Activated CD4-positive, alpha-beta T cell treated with anti-CD3 and anti-CD28 coated beads, Interleukin-2, amount 50 U/mL, for 1 hour (primary cell): ENCODE results near the gene AFF2.
"Not testable (repeated sequence)": the region's sequence is repeated elsewhere in the genome, so short reads cannot be mapped to it uniquely, and the experiment has no call there.

Source experiments
- DNase-seq: peaks from one replicate; pipeline ENCODE4 v3.0.0-alpha.2; 2020

AFF2 gene

DNA sequence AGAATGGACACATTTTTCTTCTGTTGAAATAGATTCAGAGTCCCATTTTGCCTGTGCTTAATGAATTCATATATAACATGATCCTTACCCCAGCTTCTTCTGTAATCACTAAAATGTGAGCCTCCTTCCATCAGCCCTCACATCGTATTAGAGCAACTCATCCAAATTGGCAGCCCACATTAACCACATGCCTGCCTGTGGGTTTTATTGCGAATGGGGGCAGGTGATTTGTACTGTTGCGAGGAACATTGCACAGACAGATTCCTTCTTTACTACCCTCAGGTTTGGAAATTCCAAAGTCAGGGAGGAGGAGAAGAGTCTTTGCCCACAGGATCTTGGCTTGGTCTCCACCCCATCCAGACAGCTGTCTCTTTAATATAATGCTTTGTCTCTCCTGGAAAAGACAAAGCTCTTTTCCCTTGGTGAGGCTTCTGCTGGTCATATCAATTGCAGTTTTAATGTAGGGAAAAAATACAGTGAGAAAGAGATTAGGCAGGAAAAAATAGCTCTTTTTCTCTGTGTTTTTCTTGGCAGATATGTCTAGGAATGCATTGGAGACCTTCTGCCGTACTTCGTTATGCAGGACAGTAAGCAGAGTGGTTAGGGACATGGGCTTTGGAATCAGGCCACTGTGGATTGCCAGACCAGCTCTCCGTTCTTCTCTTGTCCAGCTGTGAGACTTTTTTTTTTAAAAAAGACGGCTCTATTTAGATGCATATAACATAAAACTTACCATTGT, 371.2 kb downstream of the AFF2 start:
- no peak for DNase-seq

GRCh38 chrX:148872161-148872535, 371.7 kb downstream of the AFF2 start:
- DNase-seq: no peak

- DNase-seq: no peak
These were observed 372.5 kb downstream of the AFF2 start for GRCh38 chrX:148872881-148873280.

- no peak for DNase-seq
These were observed 374.3 kb downstream of the AFF2 start for GRCh38 chrX:148874636-148875246.

GRCh38 chrX:148878371-148878770, 378.0 kb downstream of the AFF2 start:
- no peak for DNase-seq

GRCh38 chrX:148885203-148885602, 384.8 kb downstream of the AFF2 start:
- DNase-seq: no peak

DNA sequence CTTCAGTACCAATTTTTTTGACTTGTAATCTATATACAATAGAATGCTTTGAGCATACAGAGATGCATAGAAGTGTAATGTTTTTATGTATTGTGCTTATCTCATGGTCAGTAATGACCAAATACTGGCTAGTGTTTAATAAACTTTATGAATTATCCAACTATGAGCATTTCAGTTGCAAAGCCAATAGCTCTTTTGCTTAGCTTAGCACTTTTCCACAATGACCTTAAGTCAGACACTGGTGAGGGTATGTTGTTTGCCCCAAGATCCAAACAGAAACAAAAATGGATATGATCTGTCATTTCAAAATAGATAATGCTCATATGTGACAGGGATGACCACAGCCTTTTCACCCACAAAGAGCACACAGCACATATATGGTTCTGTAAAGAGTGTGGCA, 393.0 kb downstream of the AFF2 start:
- DNase-seq: no peak

GRCh38 chrX:148902581-148902980, 402.2 kb downstream of the AFF2 start:
- no peak for DNase-seq

DNA sequence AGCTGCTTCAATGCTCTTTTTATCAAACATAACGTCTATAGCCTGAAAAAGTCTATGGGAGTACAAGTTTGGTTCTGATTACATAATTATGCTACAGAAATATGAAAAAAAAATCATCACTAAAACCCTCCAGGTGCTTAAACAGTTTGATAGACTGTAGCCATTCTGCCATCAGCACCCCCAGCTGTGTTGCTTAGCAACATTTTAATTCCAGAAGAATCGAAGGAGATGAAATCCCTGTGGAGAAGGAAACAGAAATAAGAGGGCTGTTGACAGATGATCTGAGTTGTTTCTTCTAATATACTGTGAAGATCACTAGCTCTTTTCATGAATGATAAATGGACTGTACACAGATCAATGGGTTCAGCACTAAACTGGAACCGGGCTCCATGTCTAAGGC, 402.8 kb downstream of the AFF2 start:
- DNase-seq: no peak

DNA sequence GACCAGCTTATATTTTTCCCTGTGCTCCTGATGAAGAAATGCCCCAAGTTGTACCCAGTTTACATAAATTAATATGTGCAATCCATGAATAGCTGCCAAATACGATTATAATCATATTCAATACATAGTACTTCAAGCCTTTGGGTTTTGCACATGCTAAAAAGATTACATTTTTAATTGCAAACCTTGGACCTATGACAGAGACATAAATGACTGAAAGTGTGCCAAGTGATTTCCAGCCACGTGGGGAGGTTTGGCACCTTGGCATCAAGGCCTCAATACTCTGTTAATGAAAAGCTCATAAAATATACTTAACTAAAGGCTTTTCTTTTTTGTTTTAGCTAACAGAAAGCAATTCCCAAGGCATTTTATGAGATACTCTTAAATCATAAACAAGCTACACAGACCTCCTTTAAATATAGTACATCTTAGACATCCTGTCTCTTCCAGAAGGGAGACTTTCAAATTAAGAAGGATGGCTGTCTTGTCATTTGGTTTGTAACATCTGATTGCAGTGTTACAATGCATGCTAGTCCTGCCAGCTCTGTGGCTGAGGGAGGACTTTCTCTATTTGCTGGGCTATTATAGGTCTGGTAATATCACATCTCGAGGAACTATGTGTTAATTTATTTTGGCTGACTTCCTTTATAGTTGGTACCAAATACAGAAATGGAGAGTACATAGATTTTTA, 404.1 kb downstream of the AFF2 start:
- DNase-seq: no peak

- DNase-seq: no peak
These were observed 405.0 kb downstream of the AFF2 start for GRCh38 chrX:148905400-148905799.

- DNase-seq: not testable (repeated sequence)
These were observed 406.2 kb downstream of the AFF2 start for GRCh38 chrX:148906628-148907027.

DNA sequence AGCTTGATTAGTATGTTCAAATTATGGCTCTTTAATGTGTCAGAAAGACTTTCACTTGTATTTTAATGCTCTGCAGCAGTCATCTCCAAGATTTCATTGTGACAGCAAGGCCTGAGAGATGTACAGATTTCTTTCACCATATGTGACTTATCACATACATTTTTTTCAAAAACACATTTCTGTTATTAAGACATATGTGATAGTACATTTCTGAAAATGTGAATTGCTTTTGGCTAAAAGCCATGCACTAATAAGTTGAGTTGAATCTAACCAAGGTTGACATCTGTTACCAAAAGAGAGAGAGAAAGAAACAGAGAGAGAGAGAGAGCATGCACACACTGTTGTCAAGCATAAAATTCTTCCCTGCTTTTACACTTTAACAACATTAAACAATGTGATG, 409.3 kb downstream of the AFF2 start:
- no peak for DNase-seq

- DNase-seq: no peak
These were observed 413.6 kb downstream of the AFF2 start for GRCh38 chrX:148913971-148914370.

DNA sequence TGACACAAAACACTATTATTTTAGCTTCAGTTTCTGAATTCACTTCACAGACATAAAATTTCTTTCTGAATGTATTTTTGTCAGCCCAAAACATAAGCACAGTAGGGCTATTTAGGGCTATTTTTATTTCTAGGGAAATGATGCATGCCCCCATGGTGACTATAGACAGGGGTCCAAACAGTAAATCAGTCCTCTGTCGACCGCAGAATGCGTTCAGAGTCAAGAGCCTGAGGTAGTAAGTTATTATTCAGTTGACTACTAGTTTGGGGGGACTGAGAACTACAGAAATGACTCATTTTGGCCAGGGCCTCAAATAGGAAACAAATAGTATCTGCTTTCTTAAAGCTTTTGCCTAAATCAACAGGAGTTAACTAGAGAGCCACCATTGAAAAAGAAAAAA, 414.4 kb downstream of the AFF2 start:
- no peak for DNase-seq

- no peak for DNase-seq
These were observed 415.1 kb downstream of the AFF2 start for GRCh38 chrX:148915474-148915873.

GRCh38 chrX:148917441-148917840, 417.0 kb downstream of the AFF2 start:
- no peak for DNase-seq

DNA sequence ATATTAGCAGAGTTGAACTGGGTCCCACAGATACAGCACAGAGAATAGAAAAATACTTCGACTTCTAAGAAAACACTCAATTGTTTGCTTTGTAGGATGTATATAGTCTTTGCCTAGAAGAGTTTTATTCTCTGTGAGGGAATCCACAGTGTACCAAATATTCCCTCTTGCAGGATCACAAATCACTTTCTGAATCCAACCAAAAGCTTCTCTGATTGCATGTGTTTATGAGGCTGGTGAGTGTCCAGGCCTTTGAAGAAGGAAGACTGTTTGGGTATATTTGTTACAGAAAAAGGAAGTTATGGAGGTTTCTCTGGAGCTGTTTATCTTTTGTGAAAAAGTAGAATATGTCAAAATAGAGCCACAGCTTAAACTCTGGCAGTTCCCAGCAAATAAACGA, 423.2 kb downstream of the AFF2 start:
- no peak for DNase-seq

- no peak for DNase-seq
These were observed 426.0 kb downstream of the AFF2 start for GRCh38 chrX:148926371-148926770.

- no peak for DNase-seq
These were observed 428.4 kb downstream of the AFF2 start for GRCh38 chrX:148928811-148929210.

DNA sequence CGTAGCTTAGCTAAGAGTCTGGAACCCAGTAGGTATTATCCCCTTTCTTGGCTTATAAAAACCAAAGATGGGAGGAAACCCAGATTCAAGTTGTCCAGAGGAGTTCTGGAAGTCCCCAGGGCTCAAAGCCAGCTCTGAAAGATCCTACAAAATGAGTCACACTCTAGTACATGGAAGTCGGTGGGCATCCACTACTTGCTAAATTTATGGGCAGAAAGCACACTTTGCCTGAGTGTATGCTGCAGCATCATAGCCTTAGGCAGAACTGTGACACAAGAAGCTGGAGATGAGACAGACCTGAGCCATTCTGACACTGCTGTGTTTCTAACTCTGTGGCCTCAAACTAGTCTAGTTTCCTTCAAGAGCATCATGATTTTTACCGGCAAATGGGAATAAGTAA, 429.3 kb downstream of the AFF2 start:
- DNase-seq: no peak

- DNase-seq: no peak
These were observed 429.9 kb downstream of the AFF2 start for GRCh38 chrX:148930206-148930729.

DNA sequence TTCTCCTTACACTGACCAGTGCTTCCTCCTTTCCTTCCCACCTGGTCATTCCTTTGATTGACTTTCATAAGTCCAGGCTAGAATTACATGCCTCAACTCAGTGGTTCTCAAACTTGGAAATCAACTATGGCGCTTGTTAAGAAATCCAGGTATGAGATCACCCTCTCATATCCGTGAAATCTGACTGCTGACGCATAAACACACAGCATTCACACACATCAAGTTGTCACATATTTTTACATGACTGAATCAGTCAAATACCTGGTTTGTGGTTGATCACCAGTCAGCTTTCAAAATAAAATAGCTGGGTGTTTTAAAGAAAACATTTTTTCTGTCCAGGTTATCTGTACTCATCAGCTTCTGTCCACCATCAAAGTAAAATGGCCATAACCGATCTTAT, 433.5 kb downstream of the AFF2 start:
- DNase-seq: no peak

GRCh38 chrX:148938348-148938747, 437.9 kb downstream of the AFF2 start:
- no peak for DNase-seq
